GM19397 (cell line): Measurements from ENCODE around the gene ATP13A4.

Experiments
- ATAC-seq: cut with Tn5 transposase; IDR thresholded peaks from one replicate; pipeline ENCODE4 v1.9.1; 2021; ENCODE audit warnings: mild to moderate bottlenecking, moderate library complexity; ENCODE audit not compliant: unreplicated experiment

The ATP13A4 gene

DNA sequence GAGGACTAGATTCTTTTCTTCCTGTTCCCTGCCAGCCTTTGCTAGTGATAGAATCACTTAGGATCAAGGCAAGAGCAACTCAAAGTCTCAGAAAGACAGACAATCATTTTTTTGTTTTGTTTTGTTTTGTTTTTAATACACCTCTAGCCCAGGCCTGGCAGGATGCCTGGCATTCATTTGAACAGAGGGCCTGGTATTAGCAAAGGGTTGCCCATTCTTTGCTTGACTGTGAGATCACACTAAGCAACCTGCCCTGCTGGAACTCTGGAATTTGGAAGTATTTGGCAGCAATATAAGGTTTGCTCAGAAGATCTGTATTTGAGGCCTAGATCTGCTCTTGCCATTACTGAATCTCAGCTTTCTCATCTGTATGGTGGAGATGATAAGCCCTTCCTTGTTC, 154.4 kb downstream of the ATP13A4 start:
- no peak for ATAC-seq

DNA sequence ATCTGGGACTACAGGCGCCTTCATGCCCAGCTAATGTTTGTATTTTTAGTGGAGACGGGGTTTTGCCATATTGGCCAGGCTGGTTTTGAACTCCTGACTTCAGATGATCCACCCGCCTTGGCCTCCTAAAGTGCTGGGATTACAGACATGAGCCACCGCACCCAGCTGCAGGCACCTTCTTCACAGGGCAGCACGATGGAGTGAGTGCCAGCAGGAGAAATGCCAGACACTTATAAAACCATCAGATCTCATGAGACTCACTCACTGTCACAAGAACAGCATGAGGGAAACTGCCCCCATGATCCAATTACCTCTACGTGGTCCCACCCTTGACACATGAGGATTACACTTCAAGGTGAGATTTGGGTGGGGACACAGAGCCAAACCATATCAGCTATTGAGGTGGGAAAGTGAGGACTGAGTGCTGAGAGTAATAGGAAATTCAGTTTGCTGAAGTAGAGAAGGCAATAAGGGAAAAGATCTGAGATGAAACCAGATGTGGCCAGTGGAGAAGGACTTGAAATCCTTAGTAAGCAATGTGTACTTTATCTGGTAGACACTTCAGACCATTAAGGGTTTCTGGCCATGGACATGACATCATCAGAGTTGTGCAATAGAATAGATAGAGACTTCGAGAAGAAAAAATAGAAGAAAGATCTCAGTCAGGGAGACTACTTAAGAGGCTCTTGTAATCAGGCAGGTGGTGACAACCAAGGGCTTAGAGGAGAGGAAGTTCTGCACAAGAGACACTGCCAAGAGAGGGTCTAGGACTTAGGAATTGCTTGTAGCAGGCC, 158.0 kb downstream of the ATP13A4 start:
- no peak for ATAC-seq

DNA sequence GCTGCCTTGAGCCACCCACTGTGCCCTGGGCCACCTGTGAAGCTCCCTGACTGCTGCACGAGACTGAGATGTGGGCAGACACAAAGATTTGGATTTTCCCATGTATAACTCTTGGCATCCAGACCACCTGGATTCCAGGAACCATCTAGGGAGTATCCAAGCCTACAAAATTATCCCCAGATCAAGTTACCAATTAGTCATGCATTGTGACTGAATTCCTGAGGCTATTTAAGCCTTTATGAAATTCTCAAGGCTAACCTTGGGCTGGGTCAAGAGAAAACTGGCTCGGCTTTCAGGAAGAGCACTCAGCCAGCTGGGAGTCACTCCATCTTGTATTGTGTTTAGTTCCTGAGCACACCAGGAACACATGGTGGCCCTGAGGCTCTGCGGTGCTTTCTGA, 162.8 kb downstream of the ATP13A4 start:
- ATAC-seq: no peak

DNA sequence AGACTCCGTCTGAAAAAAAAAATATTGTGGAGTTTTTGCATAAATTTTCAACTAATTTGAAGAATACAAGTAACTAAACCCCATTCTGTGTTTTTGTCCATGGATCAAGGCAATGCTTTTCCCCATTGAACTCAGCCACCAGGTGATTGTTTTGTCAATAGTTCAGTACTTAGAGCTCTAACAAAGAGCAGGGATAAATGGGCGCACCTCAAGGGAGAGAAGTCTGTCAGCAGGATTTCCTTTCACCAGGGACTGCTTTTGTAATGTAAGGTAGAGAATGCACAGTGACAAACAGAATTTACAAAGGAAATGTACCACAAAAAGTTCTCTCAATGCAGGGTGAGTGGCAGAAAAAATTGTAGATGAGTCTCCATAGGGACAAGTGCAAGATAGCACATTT, 165.4 kb downstream of the ATP13A4 start:
- no peak for ATAC-seq

DNA sequence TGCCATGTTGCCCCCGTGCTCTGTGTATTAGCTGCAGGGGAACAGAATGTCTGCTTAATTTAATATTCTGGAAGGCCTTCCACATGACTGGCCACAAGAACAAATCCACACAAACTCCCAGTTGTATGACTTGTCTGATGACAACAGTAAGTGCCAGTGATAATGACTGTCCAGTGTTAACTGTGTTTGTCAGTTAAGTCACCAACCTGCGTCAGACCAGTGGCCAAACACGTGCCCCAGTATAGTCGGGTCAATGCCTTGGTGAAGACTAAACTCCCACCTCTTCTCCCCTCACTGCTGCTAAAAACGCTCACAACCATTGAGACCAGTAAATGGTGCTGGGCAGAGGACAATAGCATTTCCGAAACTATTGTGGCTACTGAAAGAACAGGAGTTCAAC, 166.3 kb downstream of the ATP13A4 start:
- no peak for ATAC-seq

DNA sequence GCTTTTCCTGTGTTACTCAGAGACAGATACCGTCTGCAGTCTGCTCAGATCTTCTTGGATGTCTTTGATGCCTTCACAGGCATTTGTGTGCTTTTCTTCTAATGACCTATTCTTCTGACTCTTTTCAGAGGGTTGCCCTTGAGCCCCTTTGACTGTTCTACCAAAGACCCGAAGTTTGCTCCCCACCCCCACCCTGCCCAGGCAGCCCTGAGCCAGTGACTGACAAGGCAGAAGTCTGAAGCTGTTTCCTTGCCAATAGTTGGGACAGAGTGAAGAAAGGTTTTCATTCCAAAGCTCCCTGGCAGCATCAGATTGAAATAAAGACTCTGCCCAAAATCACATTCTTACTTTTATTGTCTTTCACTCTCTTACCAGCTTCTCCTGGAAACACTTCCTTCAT, 167.1 kb downstream of the ATP13A4 start:
- no peak for ATAC-seq

DNA sequence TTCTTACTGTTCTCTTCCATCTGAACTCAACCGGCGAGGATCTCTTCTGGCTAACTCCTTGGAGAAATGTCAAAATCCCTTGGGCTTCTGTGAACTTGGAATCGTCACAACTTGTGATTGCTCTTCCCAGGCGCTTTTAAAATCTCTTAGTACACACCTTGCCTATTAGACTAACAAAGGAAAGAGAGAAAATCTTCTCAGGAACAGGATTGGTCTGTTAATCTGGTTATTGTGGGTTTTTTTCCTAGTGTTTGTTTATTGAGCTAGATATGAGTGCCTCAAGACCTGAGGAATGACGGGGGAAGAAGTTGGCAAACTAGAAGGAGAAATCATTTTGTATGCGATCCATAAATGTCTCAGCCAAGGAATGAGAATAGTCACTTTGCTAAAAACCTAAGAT, 176.0 kb downstream of the ATP13A4 start, which contains the start of gene ATP13A5:
Gene ATP13A5 (minus strand): TSS at position 48 of the 400 bp plus-strand sequence. CDS start 28 bp downstream, at position 20.
- no peak for ATAC-seq

DNA sequence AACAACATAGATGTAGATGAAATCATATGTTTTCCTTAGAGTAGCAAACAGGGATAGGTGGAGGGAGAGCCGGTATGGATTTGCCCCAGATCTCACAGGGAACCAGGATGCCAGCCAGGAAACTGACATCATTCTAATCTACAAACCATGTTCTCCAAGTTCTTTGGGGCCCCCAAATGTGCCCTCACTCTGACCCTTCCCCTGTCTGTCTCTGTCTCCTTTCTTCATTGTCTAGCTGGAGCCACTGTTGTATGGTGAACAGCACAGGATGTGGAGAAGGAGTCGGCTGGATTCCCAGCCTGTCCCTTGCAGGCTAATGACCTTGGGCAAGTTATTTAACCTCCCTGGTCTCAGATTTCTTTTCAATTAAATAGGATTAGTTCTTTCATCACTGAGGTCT, 177.1 kb downstream of the ATP13A4 start:
- ATAC-seq: no peak

DNA sequence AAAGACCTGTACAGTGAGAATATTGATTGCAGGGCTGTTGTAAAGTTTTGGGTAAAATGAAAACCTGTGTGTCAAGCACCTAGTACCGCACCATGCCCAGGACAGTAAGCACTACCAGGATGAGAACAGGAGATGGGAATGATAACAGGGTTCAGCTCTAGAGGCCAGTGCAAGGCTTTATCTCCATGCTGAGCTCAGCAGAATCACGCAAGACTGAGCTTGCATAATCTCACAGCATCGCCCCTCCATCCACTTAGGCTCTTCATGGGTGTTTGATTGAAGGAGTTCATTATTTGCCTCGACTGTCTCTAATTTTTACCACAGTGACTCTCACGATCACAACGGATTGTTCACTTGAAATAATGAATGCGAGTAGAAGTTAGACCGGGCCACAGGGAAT, 179.1 kb downstream of the ATP13A4 start:
- no peak for ATAC-seq

DNA sequence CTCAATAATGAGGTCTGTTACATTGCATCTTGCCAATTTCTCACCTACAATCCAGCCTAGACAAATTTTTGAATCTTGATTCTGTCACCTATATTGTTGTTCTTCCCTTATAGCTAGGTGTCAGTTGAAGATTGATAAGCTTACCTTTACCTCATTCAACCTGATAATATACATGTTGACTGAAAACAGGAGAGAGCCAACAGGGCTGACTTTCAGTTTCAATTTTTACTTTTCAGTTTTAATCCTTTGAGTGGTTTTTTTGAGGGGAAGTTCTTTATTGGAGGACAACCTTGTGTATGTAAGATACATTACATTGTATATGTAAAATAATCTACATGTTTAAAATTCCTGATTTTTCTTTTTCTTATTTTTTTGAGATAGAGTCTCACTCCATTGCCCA, 181.9 kb downstream of the ATP13A4 start:
- no peak for ATAC-seq

DNA sequence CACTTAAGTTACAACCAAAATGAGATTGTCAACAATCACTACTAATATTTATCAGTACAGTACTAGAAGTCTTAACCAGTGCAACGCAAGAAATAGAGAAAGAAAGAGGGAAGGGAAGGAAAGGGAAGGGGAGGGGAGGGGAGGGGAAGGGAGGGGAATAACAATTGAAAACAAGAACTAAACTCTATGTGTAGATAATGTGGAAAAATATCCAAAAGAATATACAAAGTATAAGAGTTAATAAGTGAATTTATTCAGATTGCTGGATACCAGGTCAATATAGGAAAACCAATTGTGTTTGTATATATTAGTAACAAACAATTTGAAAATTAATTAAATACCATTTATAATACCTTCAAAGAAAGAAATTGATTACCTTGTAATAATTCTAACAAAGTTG, 186.8 kb downstream of the ATP13A4 start:
- ATAC-seq: no peak

DNA sequence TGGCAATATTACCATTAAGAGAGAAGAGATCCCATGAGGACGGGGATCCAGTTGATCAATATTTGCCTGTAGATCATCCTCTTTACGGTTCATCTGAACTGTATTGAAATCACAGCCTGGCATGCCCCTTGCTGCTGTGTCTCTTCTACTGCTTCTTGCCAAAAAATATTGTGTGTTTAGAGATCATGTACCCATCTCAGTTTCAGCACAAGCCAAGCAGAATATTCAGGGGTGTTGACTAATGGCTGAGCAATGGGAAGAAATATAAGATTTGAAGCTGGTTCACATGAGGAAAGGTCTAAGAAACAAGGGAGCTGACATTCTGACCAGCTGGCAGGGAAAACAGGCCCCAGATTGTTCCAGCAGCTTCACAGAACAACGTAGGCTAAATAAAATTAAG, 197.4 kb downstream of the ATP13A4 start:
- no peak for ATAC-seq

DNA sequence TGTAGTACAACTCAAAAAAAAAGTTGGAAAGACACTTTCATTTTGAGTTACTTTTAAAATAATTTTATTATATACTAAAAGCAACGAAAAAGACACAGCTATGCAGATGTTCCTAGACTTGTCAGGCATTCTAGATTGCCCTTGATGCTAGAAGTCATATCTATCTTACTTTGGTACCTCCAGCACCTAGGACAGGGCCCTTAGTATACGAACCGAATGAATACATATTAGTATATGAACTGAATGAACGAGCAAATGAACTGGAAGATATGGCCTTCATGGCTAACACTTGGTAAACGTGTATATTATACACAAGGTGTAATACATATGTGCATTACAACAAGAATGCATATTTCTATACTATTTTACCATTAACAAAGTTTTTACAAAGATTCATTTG, 200.3 kb downstream of the ATP13A4 start:
- no peak for ATAC-seq
